Natural killer cell (primary cell): ENCODE data around the gene MS4A2. TPM values are rescaled to one million over a fixed set of nuclear protein-coding genes. Genes with fewer than 3 reads are reported as not detected.
"Not testable (repeated sequence)": the region's sequence is repeated elsewhere in the genome, so short reads cannot be mapped to it uniquely, and the experiment has no call there.

Experiments used
- ATAC-seq, 3 donors: fragments of 150-1000 bp in 2 of 3; fragments of 200-7000 bp in 1 of 3; cut with Tn5 transposase; 1 replicate in 1 of 3; 2 replicates in 2 of 3; pipeline ENCODE4 v1.10.0; 2021; ENCODE audit warnings: mild to moderate bottlenecking in 2 of 3, moderate library complexity in 2 of 3
- DNase-seq, 2 donors: peaks; one replicate each; pipeline versions ENCODE4 v3.0.0 to v3.0.0-alpha.2; 2013 to 2021; ENCODE audit warnings: mixed read lengths in 1 of 2
- H3K27ac ChIP-seq: one replicate; pipeline ENCODE4 v1.5.1; 2013; ENCODE audit warnings: mild to moderate bottlenecking, low read length
- H3K27me3 ChIP-seq: one replicate; pipeline ENCODE4 v1.6.1; 2013; ENCODE audit warnings: low read length; ENCODE audit not compliant: control insufficient read depth, insufficient read depth
- H3K36me3 ChIP-seq: one replicate; pipeline ENCODE4 v1.6.1; 2013; ENCODE audit warnings: low read length; ENCODE audit not compliant: control insufficient read depth, insufficient read depth
- H3K4me1 ChIP-seq: one replicate; pipeline ENCODE4 v1.6.1; 2013; ENCODE audit warnings: low read length; ENCODE audit not compliant: control insufficient read depth, insufficient read depth
- H3K4me3 ChIP-seq: one replicate; pipeline ENCODE4 v1.5.1; 2013; ENCODE audit warnings: low read length
- H3K9me3 ChIP-seq: one replicate; pipeline ENCODE4 v1.6.1; 2013; ENCODE audit warnings: low read length; ENCODE audit not compliant: control insufficient read depth, insufficient read depth
- H3K27ac Mint-ChIP-seq, 2 donors: one replicate each; pipeline ENCODE4 v1.8.0; 2022; ENCODE audit warnings: mild to moderate bottlenecking in 2 of 2, mixed read lengths in 2 of 2, moderate library complexity in 1 of 2
- H3K27me3 Mint-ChIP-seq, 2 donors: one replicate each; pipeline ENCODE4 v1.8.0; 2022; ENCODE audit warnings: low read depth in 2 of 2, mixed read lengths in 2 of 2
- H3K36me3 Mint-ChIP-seq: one replicate; pipeline ENCODE4 v1.8.0; 2022; ENCODE audit warnings: mixed read lengths
- H3K4me1 Mint-ChIP-seq, 2 donors: one replicate each; pipeline ENCODE4 v1.8.0; 2022; ENCODE audit warnings: mixed read lengths in 2 of 2
- H3K4me3 Mint-ChIP-seq: one replicate; pipeline ENCODE4 v1.8.0; 2022; ENCODE audit warnings: mild to moderate bottlenecking, moderate library complexity, mixed read lengths
- H3K9me3 Mint-ChIP-seq, 2 donors: one replicate each; pipeline ENCODE4 v1.8.0; 2022; ENCODE audit warnings: mixed read lengths in 2 of 2
- WGBS: methylation state at CpG from one replicate; pipeline ENCODE4 v1.1.7; 2013; ENCODE audit warnings: missing lambda C conversion rate; ENCODE audit not compliant: insufficient coverage; 5-methylcytosine and 5-hydroxymethylcytosine counted together
- intact Hi-C: fragments of 100-400 bp; cut with micrococcal nuclease; formaldehyde crosslinking; loops from one replicate; pipeline ENCODE4 v1.14.2; 2022
- total RNA-seq, 4 donors: library from RNA; stranded (reverse); fragments of 120-200 nt in 1 of 4; gene quantifications; one replicate each; pipeline versions ENCODE4 v1.2.3 to v1.2.4, GENCODE V29; 2013 to 2022
- TF ChIP-seq, protein P1 (sequence below): fragments of 200-600 bp; IDR thresholded peaks from one replicate; pipeline ENCODE4 v1.8.0; 2022; ENCODE audit warnings: antibody characterized with exemption

Gene MS4A2
- total RNA-seq, 3 donors from 2014 or later (not counting 1 experiment from before 2014, with no cell fraction given): 4.1 to 40.3 TPM; not detected in 1

DNA sequence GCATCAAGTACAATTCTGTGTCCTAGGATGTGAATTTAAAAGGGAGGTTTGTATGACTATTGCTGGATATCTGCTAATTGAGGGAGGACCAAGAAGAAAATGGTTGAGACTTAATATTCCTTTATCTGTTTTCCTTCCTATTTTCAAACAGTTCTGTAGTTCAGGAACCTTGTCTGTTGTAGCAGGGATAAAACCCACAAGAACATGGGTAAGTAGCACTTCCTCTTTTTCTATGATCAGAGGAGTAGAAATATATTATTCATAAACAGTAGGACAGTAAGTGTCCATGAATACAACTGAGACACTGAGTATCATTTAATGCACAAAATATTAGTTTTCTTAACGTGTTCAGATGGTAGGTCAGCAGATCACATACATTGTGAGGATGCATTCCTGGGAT lies 24.4 kb upstream of the MS4A2 start:
- no peak overlapping the region for H3K27ac Mint-ChIP-seq

DNA sequence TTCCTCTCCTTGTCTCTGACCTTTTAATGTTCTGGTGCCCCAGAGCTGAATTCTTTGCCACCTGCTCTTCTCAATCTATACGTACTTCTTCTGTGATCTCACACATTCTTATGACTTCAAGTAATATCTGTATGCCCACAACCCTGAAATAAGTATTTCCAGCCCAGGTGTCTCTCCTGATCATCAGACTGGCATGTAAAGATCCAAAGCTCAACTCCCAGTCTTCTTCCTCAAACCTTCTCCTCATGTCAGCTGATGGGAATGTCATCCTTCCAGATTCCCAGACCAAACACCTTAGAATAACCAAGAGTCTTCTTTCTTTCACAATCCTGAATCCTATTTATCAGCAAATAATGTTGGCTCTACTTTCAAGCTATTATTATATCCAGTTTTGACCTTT lies 22.7 kb upstream of the MS4A2 start:
- TF ChIP-seq, protein P1, sequence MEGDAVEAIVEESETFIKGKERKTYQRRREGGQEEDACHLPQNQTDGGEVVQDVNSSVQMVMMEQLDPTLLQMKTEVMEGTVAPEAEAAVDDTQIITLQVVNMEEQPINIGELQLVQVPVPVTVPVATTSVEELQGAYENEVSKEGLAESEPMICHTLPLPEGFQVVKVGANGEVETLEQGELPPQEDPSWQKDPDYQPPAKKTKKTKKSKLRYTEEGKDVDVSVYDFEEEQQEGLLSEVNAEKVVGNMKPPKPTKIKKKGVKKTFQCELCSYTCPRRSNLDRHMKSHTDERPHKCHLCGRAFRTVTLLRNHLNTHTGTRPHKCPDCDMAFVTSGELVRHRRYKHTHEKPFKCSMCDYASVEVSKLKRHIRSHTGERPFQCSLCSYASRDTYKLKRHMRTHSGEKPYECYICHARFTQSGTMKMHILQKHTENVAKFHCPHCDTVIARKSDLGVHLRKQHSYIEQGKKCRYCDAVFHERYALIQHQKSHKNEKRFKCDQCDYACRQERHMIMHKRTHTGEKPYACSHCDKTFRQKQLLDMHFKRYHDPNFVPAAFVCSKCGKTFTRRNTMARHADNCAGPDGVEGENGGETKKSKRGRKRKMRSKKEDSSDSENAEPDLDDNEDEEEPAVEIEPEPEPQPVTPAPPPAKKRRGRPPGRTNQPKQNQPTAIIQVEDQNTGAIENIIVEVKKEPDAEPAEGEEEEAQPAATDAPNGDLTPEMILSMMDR: no peak
- H3K9me3 Mint-ChIP-seq: no peaks in the 10 kb centered on the region
- no peaks in the 10 kb centered on the region for H3K36me3 ChIP-seq
- no peaks in the 10 kb centered on the region for H3K4me1 ChIP-seq
- no peak overlapping the region for H3K4me3 ChIP-seq
- intact Hi-C loops: no loop called here
- no peak for DNase-seq
- H3K4me1 Mint-ChIP-seq: no peaks in the 10 kb centered on the region
- H3K9me3 ChIP-seq: no peaks in the 10 kb centered on the region
- H3K27me3 Mint-ChIP-seq: no peaks in the 10 kb centered on the region
- ATAC-seq: no peak
- H3K27me3 ChIP-seq: no peaks in the 10 kb centered on the region
- no peaks in the 10 kb centered on the region for H3K36me3 Mint-ChIP-seq
- 91% methylated on average over 1 of the region's 1 CpG for WGBS
- no peak overlapping the region for H3K27ac Mint-ChIP-seq
- H3K27ac ChIP-seq: no peak overlapping the region
- H3K4me3 Mint-ChIP-seq: no peak overlapping the region

More for the DNA sequence above, 24.4 kb upstream of the MS4A2 start:
- Histone ChIP-seq H3K4me3 (no peak overlapping the region), H3K27me3 (no peaks in the 10 kb centered on the region), H3K4me1 (no peaks in the 10 kb centered on the region), H3K36me3 (no peaks in the 10 kb centered on the region), H3K27ac (no peak overlapping the region), H3K9me3 (no peaks in the 10 kb centered on the region)
- Mint-ChIP-seq H3K27me3 (no peaks in the 10 kb centered on the region), H3K4me1 (no peaks in the 10 kb centered on the region), H3K4me3 (no peak overlapping the region), H3K36me3 (no peaks in the 10 kb centered on the region), H3K9me3 (peaks cover 0 to 2% of the 10 kb centered on the region in 2 donors)
- no peak for DNase-seq
- TF ChIP-seq, protein P1: no peak
- ATAC-seq: no peak
- intact Hi-C loops: no loop called here
- no CpG with 5 or more reads among the region's 1 CpG for WGBS

DNA sequence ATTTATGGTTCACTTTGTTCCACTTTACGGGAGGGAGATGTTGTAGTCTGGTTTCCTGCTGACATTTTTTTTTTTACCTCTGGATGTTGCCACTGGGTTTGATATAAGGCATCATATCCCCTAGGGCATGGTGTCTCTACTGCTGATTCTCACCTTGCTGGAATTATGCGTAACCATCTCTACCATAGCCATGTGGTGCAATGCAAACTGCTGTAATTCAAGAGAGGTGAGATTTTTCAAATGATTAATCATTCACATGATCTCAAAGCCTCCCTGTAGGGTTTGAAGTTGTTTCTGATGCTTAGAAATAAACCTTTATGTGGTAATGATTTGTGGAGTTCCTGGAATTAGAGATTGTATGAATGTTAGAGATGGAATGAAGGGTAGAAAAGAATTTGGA lies 19.0 kb upstream of the MS4A2 start:
- Histone ChIP-seq H3K27ac (no peak overlapping the region), H3K27me3 (no peaks in the 10 kb centered on the region), H3K4me3 (no peak overlapping the region), H3K36me3 (no peaks in the 10 kb centered on the region), H3K9me3 (no peaks in the 10 kb centered on the region), H3K4me1 (no peaks in the 10 kb centered on the region)
- Mint-ChIP-seq H3K27me3 (peaks cover 0 to 3% of the 10 kb centered on the region in 2 donors), H3K4me3 (no peak overlapping the region), H3K4me1 (no peaks in the 10 kb centered on the region), H3K36me3 (no peaks in the 10 kb centered on the region), H3K27ac (no peak overlapping the region), H3K9me3 (no peaks in the 10 kb centered on the region)
- ATAC-seq (no peak), DNase-seq (no peak)
- TF ChIP-seq, protein P1: no peak
- WGBS: 67% methylated on average over 1 of the region's 2 CpGs
- intact Hi-C loops: no loop called here

DNA sequence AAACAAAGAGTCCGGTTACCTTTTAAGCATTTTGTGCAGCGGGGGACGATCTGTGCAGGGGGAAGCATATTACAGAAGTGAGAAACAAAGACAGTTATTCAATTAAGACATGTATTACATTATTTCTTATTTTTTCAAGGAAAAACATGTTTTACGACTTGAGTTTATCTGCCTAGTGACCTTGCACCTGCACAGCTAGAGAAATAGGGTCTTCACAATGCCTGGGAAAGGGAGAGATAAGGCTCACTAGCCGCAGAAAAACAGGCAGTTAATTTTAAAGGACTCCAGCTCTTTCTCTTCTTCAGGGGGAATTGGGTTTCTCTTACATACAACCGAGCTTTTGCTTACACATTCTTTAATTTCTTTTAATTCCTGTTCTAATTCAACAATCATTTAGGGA lies 16.8 kb upstream of the MS4A2 start:
- not testable (repeated sequence) for H3K4me3 ChIP-seq

More for the DNA sequence above, 16.8 kb upstream of the MS4A2 start:
- H3K9me3 Mint-ChIP-seq, H3K27ac Mint-ChIP-seq, H3K4me3 Mint-ChIP-seq, H3K4me1 Mint-ChIP-seq, H3K27me3 ChIP-seq, H3K9me3 ChIP-seq, H3K36me3 ChIP-seq, H3K27me3 Mint-ChIP-seq, H3K4me1 ChIP-seq, H3K27ac ChIP-seq, intact Hi-C loops, ATAC-seq, DNase-seq, H3K36me3 Mint-ChIP-seq: not testable (repeated sequence)
- 87% methylated on average over 6 of the region's 6 CpGs for WGBS
